HepG2 (cell line): ENCODE results near the gene ADIPOR2. TPM values are rescaled to one million over a fixed set of nuclear protein-coding genes. Genes with fewer than 3 reads are reported as not detected.

Experiments used
- BCL6 ChIP-seq: IDR thresholded peaks from 2 replicates; pipeline ENCODE4 v1.6.1; 2016; ENCODE audit warnings: missing genetic modification reagents, missing compliant biosample characterization
- CBX2 ChIP-seq, 2 experiments: fragments of 200-600 bp in 1 of 2; sonication (generic); formaldehyde crosslinking in 1 of 2; IDR thresholded peaks; 2 replicates each; pipeline versions ENCODE4 v1.7.0 to v1.8.1; 2018 to 2022; ENCODE audit warnings: low read depth in 2 of 2, low read length in 1 of 2, mild to moderate bottlenecking in 1 of 2, missing genetic modification reagents in 1 of 2
- DPF2 ChIP-seq: sonication (generic); formaldehyde crosslinking; IDR thresholded peaks from 2 replicates; pipeline ENCODE4 v1.4.0; 2020; ENCODE audit warnings: mild to moderate bottlenecking, low read depth, missing genetic modification reagents, borderline replicate concordance
- FOXA1 ChIP-seq, 2 experiments: fragments of 450-650 bp in 1 of 2; sonication (generic) in 1 of 2; formaldehyde crosslinking in 1 of 2; IDR thresholded peaks; 2 replicates each; pipeline versions ENCODE4 v1.4.0 to v1.6.1; 2016 to 2020; ENCODE audit warnings: missing genetic modification reagents in 1 of 2
- FOXA3 ChIP-seq: IDR thresholded peaks from 2 replicates; pipeline ENCODE4 v1.6.1; 2016; ENCODE audit warnings: missing genetic modification reagents, missing compliant biosample characterization
- GATAD2A ChIP-seq: IDR thresholded peaks from 2 replicates; pipeline ENCODE4 v1.6.1; 2016
- ISL2 ChIP-seq: sonication (generic); formaldehyde crosslinking; IDR thresholded peaks from 2 replicates; pipeline ENCODE4 v1.5.0; 2020; ENCODE audit warnings: missing genetic modification reagents
- NAIF1 ChIP-seq: sonication (generic); formaldehyde crosslinking; IDR thresholded peaks from 2 replicates; pipeline ENCODE4 v1.5.0; 2020; ENCODE audit warnings: mild to moderate bottlenecking, missing genetic modification reagents, borderline replicate concordance
- NFATC3 ChIP-seq: sonication (generic); formaldehyde crosslinking; IDR thresholded peaks from 2 replicates; pipeline ENCODE4 v1.5.1; 2020; ENCODE audit warnings: mild to moderate bottlenecking, missing genetic modification reagents
- POLR2AphosphoS5 ChIP-seq: IDR thresholded peaks from 2 replicates; pipeline ENCODE4 v1.6.1; 2012; ENCODE audit warnings: low read depth, low read length
- REPIN1 ChIP-seq: sonication (generic); formaldehyde crosslinking; IDR thresholded peaks from 2 replicates; pipeline ENCODE4 v1.8.0; 2022; ENCODE audit warnings: missing genetic modification reagents, low read depth, mild to moderate bottlenecking, borderline replicate concordance
- SAP130 ChIP-seq: IDR thresholded peaks from 2 replicates; pipeline ENCODE4 v1.6.1; 2016; ENCODE audit warnings: low read depth
- SMAD3 ChIP-seq: sonication (generic); formaldehyde crosslinking; IDR thresholded peaks from 2 replicates; pipeline ENCODE4 v1.4.0; 2020; ENCODE audit warnings: missing genetic modification reagents
- SOX13 ChIP-seq, 3 experiments: fragments of 450-650 bp in 1 of 3; sonication (generic) in 1 of 3; formaldehyde crosslinking in 1 of 3; IDR thresholded peaks in 2 of 3; conservative IDR thresholded peaks in 1 of 3; 2 replicates each; pipeline versions ENCODE4 v1.5.0 to v1.6.1; 2016 to 2020; ENCODE audit warnings: antibody characterized with exemption in 1 of 3, mild to moderate bottlenecking in 1 of 3, missing compliant biosample characterization in 1 of 3, missing genetic modification reagents in 1 of 3, moderate library complexity in 1 of 3
- ZNF3 ChIP-seq: IDR thresholded peaks from 2 replicates; pipeline ENCODE4 v1.7.0; 2017; ENCODE audit warnings: inconsistent platforms
- ZNF530 ChIP-seq: sonication (generic); formaldehyde crosslinking; IDR thresholded peaks from 2 replicates; pipeline ENCODE4 v1.5.0; 2020; ENCODE audit warnings: low read depth, mild to moderate bottlenecking, missing genetic modification reagents
- ZNF552 ChIP-seq: sonication (generic); formaldehyde crosslinking; IDR thresholded peaks from 2 replicates; pipeline ENCODE4 v1.9.0; 2022; ENCODE audit warnings: missing genetic modification reagents, mild to moderate bottlenecking, borderline replicate concordance
- ZNF773 ChIP-seq: sonication (generic); formaldehyde crosslinking; IDR thresholded peaks from 2 replicates; pipeline ENCODE4 v1.4.0; 2020; ENCODE audit warnings: missing genetic modification reagents, borderline replicate concordance
- polyA plus RNA-seq, 8 experiments: library from polyadenylated mRNA; depleted of rRNA in 3 of 8; stranded (reverse) in 7 of 8; unstranded in 1 of 8; fragments of >200 nt; fragmentation: Illumina TruSeq in 4 of 8; extraction: Trizol in 4 of 8; gene quantifications; 2 replicates each; pipeline versions ENCODE4 v1.2.1 to v1.2.3, GENCODE V29; 2011 to 2016; ENCODE audit warnings: low read depth in 4 of 8, missing spikeins in 1 of 8, mixed read lengths in 1 of 8; ENCODE audit not compliant: insufficient read depth in 1 of 8
- total RNA-seq, 5 experiments: library from RNA; depleted of rRNA; stranded (reverse); fragments of >200 nt; fragmentation: Illumina TruSeq; extraction: Trizol; gene quantifications; 2 replicates each; pipeline ENCODE4 v1.2.3, GENCODE V29; 2016; ENCODE audit warnings: low read depth in 1 of 5
- TF ChIP-seq, protein P1 (sequence below): sonication (generic); formaldehyde crosslinking; IDR thresholded peaks from 2 replicates; pipeline ENCODE4 v1.4.0; 2020; ENCODE audit warnings: missing genetic modification reagents, mild to moderate bottlenecking, borderline replicate concordance
- TF ChIP-seq, protein P2 (sequence below): IDR thresholded peaks from 2 replicates; pipeline ENCODE4 v1.4.0; 2020; ENCODE audit warnings: mild to moderate bottlenecking, missing genetic modification reagents

ADIPOR2 gene
- total and polyA plus RNA-seq, 2 of the 13 experiments (the other 11 are each of a cell fraction or from before 2014, with no cell fraction given): 35.2 to 52.2 TPM

DNA sequence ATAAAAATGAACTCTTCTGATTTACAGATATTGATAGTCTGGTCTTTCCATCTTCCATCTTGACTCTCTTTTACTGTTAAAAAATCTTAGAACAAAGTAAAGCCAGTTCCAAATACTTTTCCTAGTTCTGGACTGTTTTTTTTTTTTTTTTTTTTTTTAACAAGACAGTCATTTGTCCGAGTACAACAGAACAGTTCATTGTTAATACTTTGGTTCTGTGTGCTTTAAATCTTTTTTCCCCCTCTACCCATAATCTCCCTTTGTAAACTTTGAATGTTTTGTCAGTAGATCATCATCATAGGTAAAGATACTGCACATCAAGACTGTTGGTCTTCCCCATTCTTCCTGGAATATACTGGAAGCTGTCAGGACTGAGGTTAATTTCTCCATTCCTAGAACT, 38.0 kb downstream of the ADIPOR2 start (continued):
- TF ChIP-seq CBX2 (IDR thresholded peaks at IDR 0.05; ENCODE audit: low read depth, low read length) (no peak), CBX2 (CRISPR knock-in tag; IDR thresholded peaks at IDR 0.05; ENCODE audit: low read depth) (no peak), ISL2 (CRISPR knock-in tag) (peak; percentile 60; the same call in 1 of the 2 replicates), BCL6 (CRISPR knock-in tag) (peak; percentile 60), ZNF3 (CRISPR knock-in tag) (no peak), SMAD3 (CRISPR knock-in tag) (no peak), NAIF1 (CRISPR knock-in tag) (no peak), FOXA1 (IDR thresholded peaks at IDR 0.05) (no peak), FOXA1 (CRISPR knock-in tag; IDR thresholded peaks at IDR 0.05) (0 out of 2 replicates have a peak, but pooled peaks have one; percentile 14), POLR2AphosphoS5 (no peak), REPIN1 (CRISPR knock-in tag) (no peak), ZNF552 (CRISPR knock-in tag) (no peak), FOXA3 (0 out of 2 replicates have a peak, but pooled peaks have one; percentile 22), SAP130 (CRISPR knock-in tag) (0 out of 2 replicates have a peak, but pooled peaks have one; percentile 28), DPF2 (CRISPR knock-in tag) (no peak), SOX13 (IDR thresholded peaks at IDR 0.05) (no peak), SOX13 (CRISPR knock-in tag; conservative IDR thresholded peaks at IDR 0.05 in 1 of 2, IDR thresholded peaks at IDR 0.05 in 1 of 2) (peak in 1 of 2 experiments; percentile 87; a peak in 2 of 4 replicates), ZNF530 (CRISPR knock-in tag) (no peak), ZNF773 (CRISPR knock-in tag) (no peak), NFATC3 (no peak), GATAD2A (peak; percentile 52; the same call in 1 of the 2 replicates)
- TF ChIP-seq, protein P1, sequence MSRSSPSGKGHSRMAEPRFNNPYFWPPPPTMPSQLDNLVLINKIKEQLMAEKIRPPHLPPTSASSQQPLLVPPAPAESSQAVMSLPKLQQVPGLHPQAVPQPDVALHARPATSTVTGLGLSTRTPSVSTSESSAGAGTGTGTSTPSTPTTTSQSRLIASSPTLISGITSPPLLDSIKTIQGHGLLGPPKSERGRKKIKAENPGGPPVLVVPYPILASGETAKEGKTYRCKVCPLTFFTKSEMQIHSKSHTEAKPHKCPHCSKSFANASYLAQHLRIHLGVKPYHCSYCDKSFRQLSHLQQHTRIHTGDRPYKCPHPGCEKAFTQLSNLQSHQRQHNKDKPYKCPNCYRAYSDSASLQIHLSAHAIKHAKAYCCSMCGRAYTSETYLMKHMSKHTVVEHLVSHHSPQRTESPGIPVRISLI (CRISPR knock-in tag): peak; percentile 80; the same call in 1 of the 2 replicates
- TF ChIP-seq, protein P2, sequence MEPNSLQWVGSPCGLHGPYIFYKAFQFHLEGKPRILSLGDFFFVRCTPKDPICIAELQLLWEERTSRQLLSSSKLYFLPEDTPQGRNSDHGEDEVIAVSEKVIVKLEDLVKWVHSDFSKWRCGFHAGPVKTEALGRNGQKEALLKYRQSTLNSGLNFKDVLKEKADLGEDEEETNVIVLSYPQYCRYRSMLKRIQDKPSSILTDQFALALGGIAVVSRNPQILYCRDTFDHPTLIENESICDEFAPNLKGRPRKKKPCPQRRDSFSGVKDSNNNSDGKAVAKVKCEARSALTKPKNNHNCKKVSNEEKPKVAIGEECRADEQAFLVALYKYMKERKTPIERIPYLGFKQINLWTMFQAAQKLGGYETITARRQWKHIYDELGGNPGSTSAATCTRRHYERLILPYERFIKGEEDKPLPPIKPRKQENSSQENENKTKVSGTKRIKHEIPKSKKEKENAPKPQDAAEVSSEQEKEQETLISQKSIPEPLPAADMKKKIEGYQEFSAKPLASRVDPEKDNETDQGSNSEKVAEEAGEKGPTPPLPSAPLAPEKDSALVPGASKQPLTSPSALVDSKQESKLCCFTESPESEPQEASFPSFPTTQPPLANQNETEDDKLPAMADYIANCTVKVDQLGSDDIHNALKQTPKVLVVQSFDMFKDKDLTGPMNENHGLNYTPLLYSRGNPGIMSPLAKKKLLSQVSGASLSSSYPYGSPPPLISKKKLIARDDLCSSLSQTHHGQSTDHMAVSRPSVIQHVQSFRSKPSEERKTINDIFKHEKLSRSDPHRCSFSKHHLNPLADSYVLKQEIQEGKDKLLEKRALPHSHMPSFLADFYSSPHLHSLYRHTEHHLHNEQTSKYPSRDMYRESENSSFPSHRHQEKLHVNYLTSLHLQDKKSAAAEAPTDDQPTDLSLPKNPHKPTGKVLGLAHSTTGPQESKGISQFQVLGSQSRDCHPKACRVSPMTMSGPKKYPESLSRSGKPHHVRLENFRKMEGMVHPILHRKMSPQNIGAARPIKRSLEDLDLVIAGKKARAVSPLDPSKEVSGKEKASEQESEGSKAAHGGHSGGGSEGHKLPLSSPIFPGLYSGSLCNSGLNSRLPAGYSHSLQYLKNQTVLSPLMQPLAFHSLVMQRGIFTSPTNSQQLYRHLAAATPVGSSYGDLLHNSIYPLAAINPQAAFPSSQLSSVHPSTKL (CRISPR knock-in tag): peak; percentile 58
